Keratinocyte (primary cell): ENCODE measurements around the gene NLRX1. TPM values are rescaled to one million over a fixed set of nuclear protein-coding genes. Genes with fewer than 3 reads are reported as not detected.
"Not testable (repeated sequence)": the region's sequence is repeated elsewhere in the genome, so short reads cannot be mapped to it uniquely, and the experiment has no call there.

Experiments used
- DNase-seq: peaks from one replicate; pipeline ENCODE4 v3.0.0-alpha.2; 2011; ENCODE audit warnings: low read depth, missing footprints, low spot score
- FAIRE-seq: peaks from 2 replicates; lab custom pipeline; 2011; peaks lifted over from hg19 to GRCh38; lab: Jason Lieb, UNC
- H2AFZ ChIP-seq: 2 replicates; pipeline ENCODE4 v1.6.0; 2012; ENCODE audit warnings: low read length, control low read depth, inconsistent platforms; ENCODE audit not compliant: control insufficient read depth
- H3K27ac ChIP-seq: 2 replicates; pipeline ENCODE4 v1.5.1; 2011; ENCODE audit warnings: low read length; ENCODE audit not compliant: control insufficient read depth, insufficient read depth
- H3K27me3 ChIP-seq: 3 replicates; pipeline ENCODE4 v1.6.0; 2011; ENCODE audit warnings: low read length; ENCODE audit not compliant: control insufficient read depth, insufficient read depth; ENCODE audit errors: extremely low read depth
- H3K36me3 ChIP-seq, 2 experiments: 2 replicates in 1 of 2; 3 replicates in 1 of 2; pipeline ENCODE4 v1.5.1; 2011; ENCODE audit warnings: low read length in 2 of 2, mild to moderate bottlenecking in 1 of 2; ENCODE audit not compliant: control insufficient read depth in 2 of 2, insufficient read depth in 2 of 2; ENCODE audit errors: extremely low read depth in 1 of 2
- H3K4me1 ChIP-seq: 3 replicates; pipeline ENCODE4 v1.5.1; 2011; ENCODE audit warnings: low read length; ENCODE audit not compliant: control insufficient read depth, insufficient read depth; ENCODE audit errors: extremely low read depth
- H3K4me2 ChIP-seq: 3 replicates; pipeline ENCODE4 v1.6.0; 2011; ENCODE audit warnings: low read depth, low read length; ENCODE audit not compliant: control insufficient read depth, insufficient read depth; ENCODE audit errors: extremely low read depth
- H3K4me3 ChIP-seq, 3 experiments: fragments of 200-600 bp in 1 of 3; sonication (generic) in 1 of 3; 2 replicates in 2 of 3; 3 replicates in 1 of 3; pipeline ENCODE4 v1.5.1; 2011 to 2016; ENCODE audit warnings: low read length in 3 of 3, mild to moderate bottlenecking in 3 of 3, control low read depth in 2 of 3, inconsistent platforms in 1 of 3, low read depth in 1 of 3, mixed read lengths in 1 of 3, mixed run types in 1 of 3, moderate library complexity in 1 of 3; ENCODE audit not compliant: control insufficient read depth in 2 of 3, insufficient read depth in 2 of 3; ENCODE audit errors: extremely low read depth in 1 of 3
- H3K79me2 ChIP-seq: 2 replicates; pipeline ENCODE4 v1.6.0; 2012; ENCODE audit warnings: low read length; ENCODE audit not compliant: control insufficient read depth, insufficient read depth
- H3K9ac ChIP-seq: 3 replicates; pipeline ENCODE4 v1.6.0; 2011; ENCODE audit warnings: low read length; ENCODE audit not compliant: control insufficient read depth, insufficient read depth; ENCODE audit errors: extremely low read depth
- H3K9me1 ChIP-seq: 3 replicates; pipeline ENCODE4 v1.6.0; 2011; ENCODE audit warnings: low read length; ENCODE audit not compliant: control insufficient read depth, insufficient read depth; ENCODE audit errors: extremely low read depth
- H3K9me3 ChIP-seq: 2 replicates; pipeline ENCODE4 v1.5.1; 2012; ENCODE audit warnings: low read depth, low read length; ENCODE audit not compliant: control insufficient read depth
- H4K20me1 ChIP-seq: 3 replicates; pipeline ENCODE4 v1.6.0; 2011; ENCODE audit warnings: low read length; ENCODE audit not compliant: control insufficient read depth, insufficient read depth; ENCODE audit errors: extremely low read depth
- CTCF ChIP-seq, 3 experiments: IDR thresholded peaks in 1 of 3; conservative IDR thresholded peaks in 1 of 3; optimal IDR thresholded peaks in 1 of 3; 2 replicates in 2 of 3; 3 replicates in 1 of 3; pipeline versions ENCODE3 to v1.5.1; 2011; ENCODE audit warnings: low read length in 3 of 3, mild to moderate bottlenecking in 3 of 3, moderate library complexity in 2 of 3, control low read depth in 1 of 3, inconsistent platforms in 1 of 3; ENCODE audit not compliant: insufficient read depth in 2 of 3; ENCODE audit errors: extremely low read depth in 1 of 3
- EZH2 ChIP-seq: IDR thresholded peaks from one replicate; pipeline ENCODE4 v1.6.1; 2012; ENCODE audit warnings: inconsistent platforms, mild to moderate bottlenecking, low read length, moderate library complexity
- dilution Hi-C: fragments of 300-500 bp; cut with MboI; formaldehyde crosslinking; loops from one replicate; pipeline ENCODE4 v1.7.0; 2020; ENCODE audit warnings: low sequenced_read_pairs; ENCODE audit not compliant: extremely low pct_ligation_motif_present
- polyA plus RNA-seq, 5 experiments: library from polyadenylated mRNA; depleted of rRNA in 3 of 5; stranded (reverse) in 3 of 5; stranded (forward) in 1 of 5; unstranded in 1 of 5; fragments of >200 nt; gene quantifications; 1 replicate in 1 of 5; 2 replicates in 3 of 5; 3 replicates in 1 of 5; pipeline versions ENCODE4 v1.2.1 to v1.2.3, GENCODE V29; 2011 to 2012; ENCODE audit warnings: missing spikeins in 2 of 5, low read depth in 1 of 5, low replicate concordance in 1 of 5

NLRX1 gene
- polyA plus RNA-seq, 1 donor (not counting 4 experiments of a cell fraction or from before 2014, with no cell fraction given), result 8.1 TPM

DNA sequence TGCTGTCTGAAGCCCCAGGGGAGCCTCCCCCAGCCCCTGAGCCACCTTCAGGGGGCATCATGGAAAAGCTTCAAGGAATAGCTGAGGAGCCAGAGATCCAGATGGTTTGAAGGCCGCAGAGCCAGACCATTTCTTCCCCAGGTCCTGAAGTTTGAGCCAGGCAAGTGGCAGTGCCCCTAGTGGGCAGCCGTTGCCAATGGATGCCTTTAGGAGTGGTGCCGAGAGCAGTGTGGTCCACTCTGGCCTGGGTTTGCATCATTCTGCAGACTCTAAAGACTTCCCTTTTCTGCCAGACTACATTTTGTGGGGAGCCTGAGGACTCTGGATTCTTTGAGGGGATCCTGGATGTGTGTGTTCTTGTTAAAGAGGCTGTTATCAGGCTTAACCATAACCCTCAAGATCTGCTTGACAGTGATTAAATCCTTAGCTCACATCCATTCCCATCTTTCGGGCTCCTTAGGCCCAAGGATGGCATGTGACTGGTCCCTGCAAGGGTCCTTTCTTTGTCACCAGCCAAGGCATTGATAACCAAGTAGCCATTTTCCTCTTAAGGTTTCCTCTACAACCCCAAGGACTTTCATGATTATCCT lies 34.0 kb upstream of the NLRX1 start:
- Histone ChIP-seq H3K27ac (no peak overlapping the region), H2AFZ (no peak overlapping the region)

GRCh38 chr11:119139276-119139675 lies 29.2 kb upstream of the NLRX1 start:
- H3K4me1 ChIP-seq, FAIRE-seq, dilution Hi-C loops, H3K79me2 ChIP-seq, H3K9me1 ChIP-seq, H3K9ac ChIP-seq, H3K27ac ChIP-seq, DNase-seq, H2AFZ ChIP-seq, H3K4me3 ChIP-seq, H4K20me1 ChIP-seq, H3K4me2 ChIP-seq, H3K9me3 ChIP-seq, H3K27me3 ChIP-seq, H3K36me3 ChIP-seq: not testable (repeated sequence)

More for the DNA sequence above, 34.0 kb upstream of the NLRX1 start:
- Histone ChIP-seq H3K4me1 (no peaks in the 10 kb centered on the region), H4K20me1 (no peaks in the 10 kb centered on the region), H3K9ac (no peak overlapping the region), H3K9me1 (no peaks in the 10 kb centered on the region), H3K79me2 (no peaks in the 10 kb centered on the region), H3K27me3 (no peaks in the 10 kb centered on the region), H3K4me2 (no peak overlapping the region), H3K4me3 (no peak overlapping the region), H3K9me3 (no peaks in the 10 kb centered on the region), H3K36me3 (peaks cover 22 to 39% of the 10 kb centered on the region in 2 experiments)
- TF ChIP-seq EZH2 (no peak), CTCF (optimal IDR thresholded peaks at IDR 0.05 in 1 of 3, IDR thresholded peaks at IDR 0.05 in 1 of 3, conservative IDR thresholded peaks at IDR 0.05 in 1 of 3; ENCODE audit: extremely low read depth in 1 of 3, insufficient read depth in 2 of 3, low read length in 3 of 3) (peak; percentile 64 to 72 (median 64))
- dilution Hi-C loops, result no loop called here
- DNase-seq, result no peak
- FAIRE-seq, result no peak
